Testis (tissue), 2 donors: Measurements from ENCODE around the gene MYMX.

ENCODE experiments used
- CTCF ChIP-seq, 3 experiments: fragments of 450-650 bp in 2 of 3; fragments of 200-600 bp in 1 of 3; sonication (generic) in 1 of 3; IDR thresholded peaks; one replicate each; pipeline ENCODE4 v1.5.1; 2016 to 2019; ENCODE audit warnings: antibody characterized with exemption in 3 of 3, mild to moderate bottlenecking in 2 of 3, moderate library complexity in 1 of 3
- POLR2A ChIP-seq: fragments of 450-650 bp; IDR thresholded peaks from one replicate; pipeline ENCODE4 v1.6.1; 2017; ENCODE audit warnings: antibody characterized with exemption, mild to moderate bottlenecking, moderate library complexity

GRCh38 chr6:44203955-44204354, 12.8 kb upstream of the MYMX start:
- TF ChIP-seq CTCF (IDR thresholded peaks at IDR 0.05) (no peak), POLR2A (no peak)
